Endothelial cell of umbilical vein (primary cell): ENCODE results near the gene PSAP.

ENCODE experiments used
- EZH2 ChIP-seq: IDR thresholded peaks from 2 replicates; pipeline ENCODE4 v1.6.1; 2012; ENCODE audit warnings: borderline replicate concordance, low read depth, mild to moderate bottlenecking, moderate library complexity, low read length, inconsistent platforms; ENCODE audit not compliant: severe bottlenecking
- POLR2A ChIP-seq: IDR thresholded peaks from 2 replicates; pipeline ENCODE4 v1.6.1; 2012; ENCODE audit warnings: low read depth, mild to moderate bottlenecking, control low read depth, low read length
- POLR2AphosphoS5 ChIP-seq: IDR thresholded peaks from 2 replicates; pipeline ENCODE4 v1.6.1; 2012; ENCODE audit warnings: low read depth, mild to moderate bottlenecking, control low read depth, low read length, moderate library complexity; ENCODE audit not compliant: insufficient read depth

DNA sequence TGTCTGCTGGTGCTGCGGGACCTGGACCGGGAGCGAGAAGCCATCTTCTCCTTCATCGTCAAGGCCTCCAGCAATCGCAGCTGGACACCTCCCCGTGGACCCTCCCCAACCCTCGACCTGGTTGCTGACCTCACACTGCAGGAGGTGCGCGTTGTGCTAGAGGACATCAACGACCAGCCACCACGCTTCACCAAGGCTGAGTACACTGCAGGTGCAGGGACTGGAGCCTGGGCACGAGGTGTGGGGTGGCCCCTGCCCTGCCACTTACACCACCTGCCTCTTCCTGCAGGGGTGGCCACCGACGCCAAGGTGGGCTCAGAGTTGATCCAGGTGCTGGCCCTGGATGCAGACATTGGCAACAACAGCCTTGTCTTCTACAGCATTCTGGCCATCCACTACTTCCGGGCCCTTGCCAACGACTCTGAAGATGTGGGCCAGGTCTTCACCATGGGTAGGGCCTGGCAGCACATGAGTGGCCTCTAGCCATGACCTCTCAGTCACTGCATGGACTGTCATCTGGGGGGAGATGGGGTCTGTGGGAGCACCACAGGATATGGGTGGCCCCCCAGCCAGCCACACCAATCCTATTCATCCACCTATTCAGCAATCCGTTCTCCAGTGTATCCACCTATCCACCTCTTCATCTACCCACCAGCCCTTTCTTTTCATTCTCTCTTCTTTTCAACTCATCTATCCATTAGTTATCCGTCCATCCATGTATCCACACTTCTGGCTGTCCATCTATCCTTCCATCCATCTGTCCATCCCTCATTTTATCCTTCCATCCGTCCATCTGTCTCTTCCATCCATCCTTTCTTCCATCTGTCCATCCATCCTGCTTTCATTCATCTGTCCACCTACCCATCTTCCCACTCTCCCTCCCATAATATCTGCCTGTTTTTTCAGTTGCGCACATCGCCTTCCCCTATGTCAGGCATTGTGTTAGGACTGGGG, 43.2 kb downstream of the PSAP start:
- TF ChIP-seq EZH2, result no peak
- TF ChIP-seq POLR2A, result no peak
- no peak for TF ChIP-seq POLR2AphosphoS5
